Sciatic nerve (tissue), 1 donor: ENCODE measurements around the gene HIGD1B. TPM values are rescaled to one million over a fixed set of nuclear protein-coding genes. Genes with fewer than 3 reads are reported as not detected.

Source experiments
- total RNA-seq: library from RNA; stranded (reverse); fragmentation: NEBNext Ultra II Directional; extraction: Animal tissue kit (Norgen Biotek cat#: 25700); gene quantifications from one replicate; pipeline ENCODE4 v1.2.1, GENCODE V29; 2021
- donor health status: DM: no; HTN: no; CAD: no.

Gene HIGD1B
- total RNA-seq, 1 donor from 2014 or later = 5.8 TPM

Other genes with a start within 250 kb of the HIGD1B start
- gene MEIOC, start 191.4 kb upstream of the HIGD1B start, total RNA-seq = not detected
- gene CCDC43, start 158.1 kb upstream of the HIGD1B start, total RNA-seq = 18.9 TPM
- 10.3 TPM for gene DBF4B, start 139.2 kb upstream of the HIGD1B start, total RNA-seq
- gene ADAM11, start 88.9 kb upstream of the HIGD1B start, total RNA-seq = 0.53 TPM
- gene GJC1, start 17.6 kb upstream of the HIGD1B start, total RNA-seq = 7.9 TPM
- gene EFTUD2, start 51.6 kb downstream of the HIGD1B start, total RNA-seq = 75.2 TPM
- 9.2 TPM for gene GFAP, start 67.6 kb downstream of the HIGD1B start, total RNA-seq
- 0.40 TPM for gene KIF18B, start 99.9 kb downstream of the HIGD1B start, total RNA-seq
- 6.0 TPM for gene C1QL1, start 120.4 kb downstream of the HIGD1B start, total RNA-seq
- gene DCAKD, start 203.7 kb downstream of the HIGD1B start, total RNA-seq = 40.9 TPM
- gene NMT1, start 213.4 kb downstream of the HIGD1B start, total RNA-seq = 98.4 TPM